Erythroblast (primary cell): ENCODE data around the gene CDK16.

ENCODE experiments used
- GATA1 ChIP-seq: IDR thresholded peaks from 2 replicates; pipeline ENCODE4 v1.6.1; 2011; ENCODE audit warnings: low read depth, mild to moderate bottlenecking, control low read depth, low read length, moderate library complexity
- POLR2A ChIP-seq: IDR thresholded peaks from 2 replicates; pipeline ENCODE4 v1.6.1; 2011; ENCODE audit warnings: mild to moderate bottlenecking, low read length

- TF ChIP-seq POLR2A (no peak), GATA1 (no peak)
These were observed 10.4 kb upstream of the CDK16 start for GRCh38 chrX:47208108-47208507.
